ENCODE measurements around the gene TECPR2. TPM values are rescaled to one million over a fixed set of nuclear protein-coding genes. Genes with fewer than 3 reads are reported as not detected.
A peak's percentile ranks its signal among the peaks of the same experiment; 100 is the strongest.
"Not testable (repeated sequence)": the region's sequence is repeated elsewhere in the genome, so short reads cannot be mapped to it uniquely, and the experiment has no call there.

TECPR2 gene
- total RNA-seq, 1 donor, result 16.1 TPM

- no peak for TF ChIP-seq CTCF (IDR thresholded peaks at IDR 0.05; ENCODE audit: insufficient read depth, low read length)
- H3K4me3 ChIP-seq (ENCODE audit: low read depth, low read length), result no peak overlapping the region
- no peak for DNase-seq (ENCODE audit: low read depth)
Observed at GRCh38 chr14:102348376-102348775, 14.4 kb upstream of the TECPR2 start.

GRCh38 chr14:102351023-102351422, 11.7 kb upstream of the TECPR2 start:
- no peak for TF ChIP-seq CTCF (IDR thresholded peaks at IDR 0.05; ENCODE audit: insufficient read depth, low read length)
- no peak overlapping the region for H3K4me3 ChIP-seq (ENCODE audit: low read depth, low read length)
- DNase-seq (ENCODE audit: low read depth), result no peak

DNA sequence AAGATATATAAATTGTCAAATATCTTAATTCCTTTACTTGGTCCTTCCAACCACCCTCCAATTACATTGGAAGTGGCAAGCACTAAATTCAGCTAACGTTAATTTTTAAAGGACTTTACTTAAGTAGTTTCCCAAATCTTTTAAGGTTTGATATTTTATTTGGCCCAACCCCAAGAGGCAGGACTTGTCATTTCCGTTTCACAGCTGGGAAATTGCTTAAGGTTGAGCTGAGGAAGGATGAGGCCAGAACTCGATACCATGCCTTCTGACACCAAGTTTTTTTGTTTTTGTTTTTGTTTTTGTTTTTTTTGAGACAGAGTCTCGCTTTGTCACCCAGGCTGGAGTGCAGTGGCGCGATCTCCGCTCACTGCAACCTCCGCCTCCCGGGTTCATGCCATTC, 11.1 kb upstream of the TECPR2 start:
- not testable (repeated sequence) for H3K4me3 ChIP-seq (ENCODE audit: low read depth, low read length)
- DNase-seq (ENCODE audit: low read depth), result peak; percentile 57

DNA sequence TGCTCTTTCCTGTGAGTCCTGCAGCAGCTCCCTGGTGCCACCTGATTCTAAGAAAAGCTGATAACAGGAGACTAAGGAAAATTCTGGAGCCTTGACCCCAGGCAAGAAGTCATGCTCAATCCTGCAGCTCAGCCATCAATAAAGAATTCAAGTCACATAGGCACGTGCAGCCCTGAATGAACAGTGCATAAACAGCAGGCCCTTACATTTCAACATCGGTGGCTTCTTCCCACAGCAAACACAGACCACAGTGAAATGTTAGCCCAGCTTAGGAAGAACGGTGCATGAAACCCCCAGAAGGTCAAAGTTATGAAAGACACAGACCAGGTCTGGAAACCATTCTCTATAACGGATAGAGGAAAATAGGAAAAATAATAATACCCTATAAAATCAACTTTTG, 10.5 kb upstream of the TECPR2 start:
- H3K4me3 ChIP-seq (ENCODE audit: low read depth, low read length), result no peak overlapping the region
- TF ChIP-seq CTCF (IDR thresholded peaks at IDR 0.05; ENCODE audit: insufficient read depth, low read length), result no peak
- DNase-seq (ENCODE audit: low read depth), result no peak

DNA sequence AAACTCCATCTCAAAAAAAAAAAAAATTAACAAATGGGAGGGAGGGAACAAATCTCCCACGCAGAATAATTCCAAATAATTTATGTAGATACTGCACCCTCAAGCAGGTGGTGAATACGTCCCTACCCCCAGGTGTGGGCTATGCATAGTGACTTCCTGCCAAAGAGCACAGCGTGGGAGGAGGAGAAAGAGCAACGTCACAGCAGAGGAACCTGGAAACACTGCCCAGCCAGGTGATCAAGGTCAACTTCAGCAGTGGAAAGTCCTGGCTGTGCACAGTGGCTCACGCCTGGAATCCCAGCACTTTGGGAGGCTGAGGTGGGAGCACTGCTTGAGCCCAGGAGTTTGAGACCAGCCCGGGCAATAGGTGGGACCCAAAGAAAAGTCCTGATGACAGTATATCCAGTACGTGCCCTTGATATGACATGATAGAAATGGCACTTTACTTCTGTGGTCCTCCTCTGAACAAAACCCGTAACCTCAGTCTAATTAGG, 9.6 kb upstream of the TECPR2 start:
- DNase-seq (ENCODE audit: low read depth), result no peak
- no peak overlapping the region for H3K4me3 ChIP-seq (ENCODE audit: low read depth, low read length)
- no peak for TF ChIP-seq CTCF (IDR thresholded peaks at IDR 0.05; ENCODE audit: insufficient read depth, low read length)

GRCh38 chr14:102356280-102356679, 6.5 kb upstream of the TECPR2 start:
- TF ChIP-seq CTCF (IDR thresholded peaks at IDR 0.05; ENCODE audit: insufficient read depth, low read length), result no peak
- no peak overlapping the region for H3K4me3 ChIP-seq (ENCODE audit: low read depth, low read length)
- DNase-seq (ENCODE audit: low read depth), result no peak

GRCh38 chr14:102359341-102359740, 3.4 kb upstream of the TECPR2 start:
- no peak for TF ChIP-seq CTCF (IDR thresholded peaks at IDR 0.05; ENCODE audit: insufficient read depth, low read length)
- H3K4me3 ChIP-seq (ENCODE audit: low read depth, low read length), result no peak overlapping the region
- DNase-seq (ENCODE audit: low read depth), result no peak

All from fibroblast of the aortic adventitia (primary cell).